H1 (cell line): Measurements from ENCODE around the gene TIMP4. TPM values are rescaled to one million over a fixed set of nuclear protein-coding genes. Genes with fewer than 3 reads are reported as not detected.

Experiments
- CTCF ChIA-PET: fragments of 300-600 bp; sonication (Branson Sonifier 250); formaldehyde crosslinking; loops from one replicate; lab custom pipeline; 2021; ENCODE audit not compliant: partially characterized antibody; lab: Charles Lee
- POLR2A ChIA-PET: fragments of 300-600 bp; sonication (Branson Sonifier 250); formaldehyde crosslinking; loops from one replicate; lab custom pipeline; 2021; ENCODE audit warnings: inconsistent platforms; ENCODE audit not compliant: partially characterized antibody; lab: Charles Lee
- DNase-seq, 2 experiments: peaks; one replicate each; pipeline versions ENCODE4 v3.0.0 to v3.0.0-alpha.2; 2010 to 2022; ENCODE audit warnings: low spot score in 2 of 2, low read depth in 1 of 2, mixed read lengths in 1 of 2
- FAIRE-seq: peaks from 2 replicates; lab custom pipeline; 2011; peaks lifted over from hg19 to GRCh38; lab: Jason Lieb, UNC
- H2AFZ ChIP-seq: 2 replicates; pipeline ENCODE4 v1.8.1; 2012; ENCODE audit warnings: low read length, inconsistent platforms
- H2AK5ac ChIP-seq: 2 replicates; pipeline ENCODE4 v1.6.1; 2013; ENCODE audit warnings: low read depth, low read length
- H2BK120ac ChIP-seq: replicated peaks from 2 replicates; pipeline ENCODE3; 2013; ENCODE audit warnings: low read depth, low read length, inconsistent platforms
- H2BK12ac ChIP-seq: 2 replicates; pipeline ENCODE4 v1.6.1; 2013; ENCODE audit warnings: low read depth, low read length
- H2BK15ac ChIP-seq: 2 replicates; pipeline ENCODE4 v1.6.1; 2013; ENCODE audit warnings: low read length
- H2BK20ac ChIP-seq: 2 replicates; pipeline ENCODE4 v1.6.1; 2013; ENCODE audit warnings: low read length
- H2BK5ac ChIP-seq: 2 replicates; pipeline ENCODE4 v1.6.1; 2013; ENCODE audit warnings: low read depth, low read length
- H3K14ac ChIP-seq: 2 replicates; pipeline ENCODE4 v1.6.1; 2013; ENCODE audit warnings: inconsistent platforms; ENCODE audit not compliant: insufficient read length
- H3K18ac ChIP-seq: 2 replicates; pipeline ENCODE4 v1.6.1; 2013; ENCODE audit warnings: low read length; ENCODE audit errors: extremely low read depth
- H3K23ac ChIP-seq: 2 replicates; pipeline ENCODE4 v1.6.1; 2013; ENCODE audit warnings: inconsistent platforms; ENCODE audit not compliant: insufficient read length
- H3K23me2 ChIP-seq: 2 replicates; pipeline ENCODE4 v1.6.1; 2013; ENCODE audit warnings: low read depth, low read length
- H3K27ac ChIP-seq: 2 replicates; pipeline ENCODE4 v1.6.1; 2011; ENCODE audit warnings: low read depth, low read length, inconsistent platforms
- H3K27me3 ChIP-seq, 4 experiments: replicated peaks in 1 of 4; 1 replicate in 1 of 4; 2 replicates in 3 of 4; pipeline versions ENCODE4 v1.6.1 to v1.8.1; 2011 to 2013; ENCODE audit warnings: low read length in 3 of 4, mild to moderate bottlenecking in 3 of 4, inconsistent platforms in 2 of 4, mixed read lengths in 2 of 4, moderate library complexity in 1 of 4; ENCODE audit not compliant: control insufficient read depth in 3 of 4, insufficient read depth in 3 of 4; ENCODE audit errors: extremely low read depth in 1 of 4
- H3K36me3 ChIP-seq, 4 experiments: 2 replicates each; pipeline versions ENCODE4 v1.6.1 to v1.8.1; 2011 to 2013; ENCODE audit warnings: mild to moderate bottlenecking in 4 of 4, low read length in 3 of 4, moderate library complexity in 2 of 4, control low read depth in 1 of 4, inconsistent platforms in 1 of 4; ENCODE audit not compliant: insufficient read depth in 4 of 4, control insufficient read depth in 2 of 4
- H3K4ac ChIP-seq: replicated peaks from 2 replicates; pipeline ENCODE3; 2013; ENCODE audit warnings: low read length, low read depth, mixed read lengths, inconsistent platforms; ENCODE audit not compliant: insufficient read length
- H3K4me1 ChIP-seq, 4 experiments: replicated peaks in 1 of 4; 1 replicate in 1 of 4; 2 replicates in 3 of 4; pipeline versions ENCODE4 v1.6.1 to v1.8.1; 2011 to 2013; ENCODE audit warnings: low read length in 3 of 4, inconsistent platforms in 2 of 4, mixed read lengths in 1 of 4; ENCODE audit not compliant: insufficient read depth in 4 of 4, control insufficient read depth in 3 of 4
- H3K4me2 ChIP-seq, 2 experiments: 2 replicates each; pipeline versions ENCODE4 v1.6.1 to v1.8.1; 2011 to 2013; ENCODE audit warnings: low read depth in 2 of 2, low read length in 2 of 2, control low read depth in 1 of 2, inconsistent platforms in 1 of 2, mild to moderate bottlenecking in 1 of 2; ENCODE audit not compliant: insufficient read depth in 1 of 2
- H3K4me3 ChIP-seq, 4 experiments: fragments of 200-600, 300-600 bp in 1 of 4; sonication (generic), shearing (Covaris generic), sonication (Bioruptor Twin) in 1 of 4; 2 replicates each; pipeline versions ENCODE4 v1.5.1 to v1.8.1; 2011 to 2016; ENCODE audit warnings: low read length in 4 of 4, low read depth in 3 of 4, control low read depth in 2 of 4, inconsistent platforms in 2 of 4, mild to moderate bottlenecking in 2 of 4, mixed read lengths in 1 of 4, moderate library complexity in 1 of 4; ENCODE audit not compliant: insufficient read depth in 2 of 4; ENCODE audit errors: extremely low read depth in 1 of 4
- H3K56ac ChIP-seq: replicated peaks from 2 replicates; pipeline ENCODE3; 2013; ENCODE audit warnings: low read depth, mild to moderate bottlenecking, mixed read lengths, low read length, inconsistent platforms; ENCODE audit not compliant: insufficient read length
- H3K79me1 ChIP-seq: 2 replicates; pipeline ENCODE4 v1.6.1; 2013; ENCODE audit warnings: low read depth, low read length, control low read depth
- H3K79me2 ChIP-seq, 2 experiments: 2 replicates each; pipeline versions ENCODE4 v1.6.1 to v1.8.1; 2012 to 2013; ENCODE audit warnings: low read length in 2 of 2, mild to moderate bottlenecking in 2 of 2, inconsistent platforms in 1 of 2; ENCODE audit not compliant: insufficient read depth in 2 of 2, control insufficient read depth in 1 of 2
- H3K9ac ChIP-seq, 4 experiments: replicated peaks in 1 of 4; 1 replicate in 1 of 4; 2 replicates in 3 of 4; pipeline versions ENCODE4 v1.6.1 to v1.8.1; 2011 to 2013; ENCODE audit warnings: low read depth in 3 of 4, low read length in 3 of 4, control low read depth in 2 of 4, mild to moderate bottlenecking in 2 of 4, moderate library complexity in 2 of 4, inconsistent platforms in 1 of 4; ENCODE audit errors: extremely low read depth in 1 of 4
- H3K9me3 ChIP-seq, 2 experiments: 2 replicates each; pipeline versions ENCODE4 v1.6.1 to v1.8.1; 2012 to 2013; ENCODE audit warnings: mild to moderate bottlenecking in 2 of 2, moderate library complexity in 2 of 2, control low read depth in 1 of 2, inconsistent platforms in 1 of 2, low read depth in 1 of 2, low read length in 1 of 2, mixed read lengths in 1 of 2; ENCODE audit not compliant: insufficient read depth in 2 of 2
- H4K20me1 ChIP-seq, 2 experiments: replicated peaks in 1 of 2; 2 replicates each; pipeline versions ENCODE3 to v1.8.1; 2011 to 2013; ENCODE audit warnings: inconsistent platforms in 2 of 2, low read length in 2 of 2, mild to moderate bottlenecking in 1 of 2; ENCODE audit not compliant: insufficient read depth in 2 of 2, control insufficient read depth in 1 of 2
- H4K5ac ChIP-seq: 2 replicates; pipeline ENCODE4 v1.6.1; 2013; ENCODE audit warnings: low read length, low read depth, mixed read lengths, inconsistent platforms; ENCODE audit not compliant: insufficient read length
- H4K8ac ChIP-seq: 2 replicates; pipeline ENCODE4 v1.8.0; 2013; ENCODE audit warnings: mild to moderate bottlenecking, moderate library complexity, low read length, inconsistent platforms; ENCODE audit not compliant: insufficient read depth; ENCODE audit errors: extremely low read depth
- H4K91ac ChIP-seq: replicated peaks from 2 replicates; pipeline ENCODE3; 2013; ENCODE audit warnings: low read length, mixed read lengths, inconsistent platforms; ENCODE audit not compliant: insufficient read length
- BRCA1 ChIP-seq: IDR thresholded peaks from 2 replicates; pipeline ENCODE4 v1.6.1; 2012; ENCODE audit warnings: low read depth, low read length, improper control_type of control experiment
- CBX8 ChIP-seq: fragments of 300-800, 300-1000 bp; sonication (generic); IDR thresholded peaks from 2 replicates; pipeline ENCODE4 v1.7.1; 2016; ENCODE audit warnings: low read depth, low read length, borderline replicate concordance
- CEBPB ChIP-seq: IDR thresholded peaks from 2 replicates; pipeline ENCODE4 v1.6.1; 2012; ENCODE audit warnings: low read depth, low read length
- CTCF ChIP-seq, 3 experiments: IDR thresholded peaks; 1 replicate in 2 of 3; 2 replicates in 1 of 3; pipeline versions ENCODE4 v1.5.1 to v1.6.1; 2011; ENCODE audit warnings: low read length in 3 of 3, mild to moderate bottlenecking in 3 of 3, inconsistent platforms in 2 of 3, low read depth in 1 of 3, moderate library complexity in 1 of 3; ENCODE audit not compliant: insufficient read depth in 1 of 3; ENCODE audit errors: control extremely low read depth in 1 of 3
- FOSL1 ChIP-seq: IDR thresholded peaks from 2 replicates; pipeline ENCODE4 v1.6.1; 2011; ENCODE audit warnings: mild to moderate bottlenecking, low read depth, low read length, moderate library complexity; ENCODE audit not compliant: insufficient read depth
- NANOG ChIP-seq: IDR thresholded peaks from 2 replicates; pipeline ENCODE4 v1.6.1; 2011; ENCODE audit warnings: low read length, low read depth, mild to moderate bottlenecking, inconsistent platforms; ENCODE audit not compliant: insufficient read depth, poor library complexity, severe bottlenecking
- PHF8 ChIP-seq: fragments of 200-600 bp; sonication (generic); conservative IDR thresholded peaks from 2 replicates; pipeline ENCODE4 v1.7.1; 2012; ENCODE audit warnings: low read depth, mild to moderate bottlenecking, inconsistent platforms, low read length, moderate library complexity
- RFX5 ChIP-seq: IDR thresholded peaks from 2 replicates; pipeline ENCODE4 v1.6.1; 2011; ENCODE audit warnings: low read depth, low read length, improper control_type of control experiment, borderline replicate concordance
- SP2 ChIP-seq: IDR thresholded peaks from 2 replicates; pipeline ENCODE4 v1.6.1; 2012; ENCODE audit warnings: mild to moderate bottlenecking, low read length, inconsistent platforms
- WGBS, 2 experiments: shearing (Covaris generic) in 1 of 2; methylation state at CpG; one replicate each; pipeline versions ENCODE4 v1.1.6 to v1.1.7; 2013 to 2015; ENCODE audit warnings: low lambda C conversion rate in 2 of 2, mixed read lengths in 2 of 2, inconsistent platforms in 1 of 2, low coverage in 1 of 2, missing lambda C conversion rate in 1 of 2; ENCODE audit not compliant: insufficient replicate concordance in 2 of 2, insufficient coverage in 1 of 2, insufficient read length in 1 of 2; ENCODE audit errors: extremely low coverage in 1 of 2, missing lambda C conversion rate in 1 of 2; 5-methylcytosine and 5-hydroxymethylcytosine counted together
- polyA plus RNA-seq, 7 experiments: library from polyadenylated mRNA; depleted of rRNA in 3 of 7; stranded (reverse) in 5 of 7; unstranded in 2 of 7; fragments of >200 nt in 5 of 7; fragments of 200-250 nt in 2 of 7; gene quantifications; 1 replicate in 5 of 7; 2 replicates in 1 of 7; 4 replicates in 1 of 7; pipeline versions ENCODE4 v1.2.1 to v1.2.3, GENCODE V29; 2011 to 2013; ENCODE audit warnings: missing spikeins in 2 of 7, mixed read lengths in 2 of 7
- total RNA-seq: library from RNA; stranded (reverse); fragmentation: NEBNext Ultra II Directional; extraction: Animal tissue kit (Norgen Biotek cat#: 25700); gene quantifications from 2 replicates; pipeline ENCODE4 v1.2.1, GENCODE V29; 2021

TIMP4 gene
- total and polyA plus RNA-seq, 2 of the 8 experiments (the other 6 are each of a cell fraction or from before 2014, with no cell fraction given): 5.1 to 8.7 TPM

GRCh38 chr3:12150112-12150511 is 8.6 kb downstream of the TIMP4 start:
- 82% methylated on average over 2 of the region's 2 CpGs; no CpG with 5 or more reads in 1 of the 2 experiments for WGBS, 2 experiments
- DNase-seq: no peak
- ChIA-PET CTCF (interaction anchor here (0.8 to 37.6 kb wide), 7 partner anchors 8 to 329 kb away, joined by 3 to 651 read pairs (median 9); no protein-coding TSS in a partner anchor), POLR2A (interaction anchor here (0.6 to 1.5 kb wide), 3 partner anchors 9 to 486 kb away, joined by 3 to 11 read pairs (median 3); partner anchors contain the start of gene TIMP4)
- no peak overlapping the region for H2BK12ac ChIP-seq
- H3K14ac ChIP-seq: no peak overlapping the region
- no peak for FAIRE-seq
- H2AK5ac ChIP-seq: no peak overlapping the region
- no peaks in the 10 kb centered on the region for H3K23me2 ChIP-seq
- H2AFZ ChIP-seq: no peak overlapping the region
- H4K20me1 ChIP-seq: no peaks in the 10 kb centered on the region
- H2BK120ac ChIP-seq: no peak overlapping the region
- no peaks in the 10 kb centered on the region for H3K79me1 ChIP-seq
- H3K4me3 ChIP-seq: no peak overlapping the region
- no peak overlapping the region for H3K4me2 ChIP-seq
- no peaks in the 10 kb centered on the region for H3K9me3 ChIP-seq
- H2BK15ac ChIP-seq: no peak overlapping the region
- no peak overlapping the region for H3K4ac ChIP-seq
- no peak overlapping the region for H3K23ac ChIP-seq
- no peaks in the 10 kb centered on the region for H3K27me3 ChIP-seq
- no peak overlapping the region for H3K56ac ChIP-seq
- no peak overlapping the region for H3K18ac ChIP-seq
- H3K27ac ChIP-seq: no peak overlapping the region
- no peak overlapping the region for H4K8ac ChIP-seq
- no peaks in the 10 kb centered on the region; a peak in 1 of 8 replicates for H3K36me3 ChIP-seq
- H2BK20ac ChIP-seq: no peak overlapping the region
- H3K4me1 ChIP-seq: no peaks in the 10 kb centered on the region
- no peak overlapping the region for H2BK5ac ChIP-seq
- no peak overlapping the region for H4K91ac ChIP-seq
- H3K9ac ChIP-seq: no peak overlapping the region
- H3K79me2 ChIP-seq: no peaks in the 10 kb centered on the region
- H4K5ac ChIP-seq: no peak overlapping the region
- TF ChIP-seq FOSL1: no peak
- TF ChIP-seq PHF8: no peak
- TF ChIP-seq BRCA1: no peak
- no peak for TF ChIP-seq CTCF (IDR thresholded peaks at IDR 0.05; ENCODE audit: control extremely low read depth in 1 of 3, insufficient read depth in 1 of 3, low read depth in 1 of 3, low read length in 3 of 3)
- TF ChIP-seq CEBPB: no peak
- no peak for TF ChIP-seq CBX8
- TF ChIP-seq SP2: no peak
- TF ChIP-seq RFX5: no peak
- TF ChIP-seq NANOG: no peak
